Fibroblast of mammary gland (primary cell): ENCODE data around the gene SPDYE6.

Source experiments
- DNase-seq: peaks from one replicate; pipeline ENCODE4 v3.0.0-alpha.2; 2010; ENCODE audit warnings: low read depth
- H3K4me3 ChIP-seq: 2 replicates; pipeline ENCODE4 v1.5.1; 2011; ENCODE audit warnings: low read depth, mild to moderate bottlenecking, low read length, moderate library complexity; ENCODE audit not compliant: control insufficient read depth
- TF ChIP-seq, protein P1 (sequence below): conservative IDR thresholded peaks from 2 replicates; pipeline ENCODE4 v1.5.1; 2011; ENCODE audit warnings: low read depth, low read length, inconsistent platforms; ENCODE audit not compliant: control insufficient read depth, insufficient read depth

The SPDYE6 gene

DNA sequence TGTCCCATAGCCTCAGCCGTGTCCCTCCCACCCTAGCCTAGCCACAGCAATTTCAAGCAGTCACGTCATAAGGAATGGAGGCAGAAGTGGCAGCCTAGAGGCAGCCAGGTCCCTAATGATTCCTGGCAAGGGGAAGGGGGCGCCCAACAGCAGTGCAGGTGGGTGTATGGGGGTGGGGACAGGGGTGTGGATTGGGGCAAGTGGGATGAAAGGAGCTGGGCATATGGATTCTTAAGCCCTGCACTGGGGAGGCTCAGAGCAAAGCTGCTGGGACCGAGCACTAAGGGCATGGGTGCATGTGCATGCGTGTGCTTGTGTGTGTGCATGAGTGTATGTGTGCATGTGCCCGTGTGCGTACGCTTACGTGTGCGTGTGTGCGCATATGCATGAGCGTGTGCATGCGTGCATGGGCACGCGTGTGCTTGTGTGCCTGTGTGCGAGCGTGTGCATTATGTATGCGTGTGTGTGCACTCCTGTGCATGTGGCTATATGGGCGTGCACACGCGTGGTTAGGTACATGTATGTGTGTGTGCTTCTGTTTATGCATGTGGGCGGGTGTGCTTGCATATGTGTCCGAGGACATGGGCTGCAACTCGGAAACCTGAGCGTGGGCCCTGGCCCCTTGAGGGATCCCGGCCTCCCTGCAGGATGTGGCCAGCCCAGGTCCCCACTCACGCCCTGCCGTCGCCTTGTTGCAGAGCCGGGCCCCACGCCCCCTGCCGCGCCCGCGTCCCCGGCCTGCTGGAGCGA is 35.5 kb downstream of the SPDYE6 start:
- TF ChIP-seq, protein P1, sequence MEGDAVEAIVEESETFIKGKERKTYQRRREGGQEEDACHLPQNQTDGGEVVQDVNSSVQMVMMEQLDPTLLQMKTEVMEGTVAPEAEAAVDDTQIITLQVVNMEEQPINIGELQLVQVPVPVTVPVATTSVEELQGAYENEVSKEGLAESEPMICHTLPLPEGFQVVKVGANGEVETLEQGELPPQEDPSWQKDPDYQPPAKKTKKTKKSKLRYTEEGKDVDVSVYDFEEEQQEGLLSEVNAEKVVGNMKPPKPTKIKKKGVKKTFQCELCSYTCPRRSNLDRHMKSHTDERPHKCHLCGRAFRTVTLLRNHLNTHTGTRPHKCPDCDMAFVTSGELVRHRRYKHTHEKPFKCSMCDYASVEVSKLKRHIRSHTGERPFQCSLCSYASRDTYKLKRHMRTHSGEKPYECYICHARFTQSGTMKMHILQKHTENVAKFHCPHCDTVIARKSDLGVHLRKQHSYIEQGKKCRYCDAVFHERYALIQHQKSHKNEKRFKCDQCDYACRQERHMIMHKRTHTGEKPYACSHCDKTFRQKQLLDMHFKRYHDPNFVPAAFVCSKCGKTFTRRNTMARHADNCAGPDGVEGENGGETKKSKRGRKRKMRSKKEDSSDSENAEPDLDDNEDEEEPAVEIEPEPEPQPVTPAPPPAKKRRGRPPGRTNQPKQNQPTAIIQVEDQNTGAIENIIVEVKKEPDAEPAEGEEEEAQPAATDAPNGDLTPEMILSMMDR, result no peak
- no peak overlapping the region for H3K4me3 ChIP-seq
- DNase-seq, result no peak

DNA sequence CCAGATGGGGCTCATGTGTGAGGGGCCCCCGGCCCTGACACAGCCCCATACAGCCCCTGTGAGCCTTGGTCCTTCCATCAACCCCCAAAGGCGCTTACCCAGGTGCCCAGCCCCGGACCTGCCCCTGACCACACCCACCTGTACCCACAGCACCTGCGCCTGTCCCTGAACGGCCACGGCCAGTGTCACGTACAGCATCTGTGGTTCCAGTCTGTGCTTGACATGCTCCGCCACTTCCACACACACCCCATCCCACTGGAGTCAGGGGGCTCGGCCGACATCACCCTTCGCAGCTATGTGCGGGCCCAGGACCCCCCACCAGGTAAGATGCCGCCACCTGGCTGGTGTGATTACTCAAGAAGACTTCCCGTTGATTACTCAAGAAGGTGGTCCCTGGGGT is 36.1 kb downstream of the SPDYE6 start:
- TF ChIP-seq, protein P1, result no peak
- no peak for DNase-seq
- no peak overlapping the region for H3K4me3 ChIP-seq

DNA sequence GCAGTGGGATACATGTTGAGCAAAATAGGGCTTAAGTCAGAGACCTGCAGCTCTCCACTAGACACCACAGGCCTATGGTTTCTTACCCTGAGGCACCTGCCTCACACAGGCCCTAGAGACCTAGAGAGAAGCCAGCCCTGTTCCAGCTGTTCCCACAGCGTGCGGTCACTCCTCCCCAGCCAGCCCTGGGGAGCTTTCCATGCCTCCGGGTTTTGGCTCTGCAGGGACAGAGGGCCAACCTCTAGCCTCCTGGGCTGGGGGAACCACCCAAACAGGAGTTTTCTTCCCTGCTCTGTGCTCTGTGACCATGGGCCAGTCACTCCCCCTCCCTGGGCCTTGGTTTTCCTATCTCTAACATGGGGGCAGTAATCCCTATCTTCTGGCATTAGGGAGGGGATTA is 36.6 kb downstream of the SPDYE6 start:
- no peak for DNase-seq
- no peak overlapping the region for H3K4me3 ChIP-seq
- TF ChIP-seq, protein P1, result no peak

DNA sequence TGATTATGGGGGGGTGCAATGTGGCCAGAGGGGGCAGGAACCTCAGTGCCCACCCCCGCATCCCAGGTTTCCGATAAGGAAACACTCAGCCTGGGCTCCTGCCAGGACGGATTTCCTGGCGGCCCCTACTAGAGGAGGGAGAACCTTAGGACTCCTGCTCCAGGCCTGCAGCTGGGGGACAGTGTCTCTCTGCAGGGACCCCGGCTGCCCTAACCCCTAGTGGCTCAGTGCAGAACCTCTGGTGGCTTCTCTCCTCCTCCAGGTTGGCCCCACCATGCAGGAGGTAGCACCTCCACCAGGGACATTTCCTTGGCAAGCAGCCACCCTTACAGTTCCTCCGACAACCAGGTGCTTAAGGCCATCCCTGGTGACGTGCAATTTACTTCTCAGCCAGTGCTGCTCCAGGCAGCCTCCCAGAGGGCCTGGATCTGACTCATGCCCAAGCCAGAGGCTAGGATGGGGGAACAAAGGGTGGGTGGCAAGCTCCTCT is 37.7 kb downstream of the SPDYE6 start:
- peak; percentile 10 for DNase-seq
- TF ChIP-seq, protein P1, result no peak
- H3K4me3 ChIP-seq, result no peak overlapping the region

DNA sequence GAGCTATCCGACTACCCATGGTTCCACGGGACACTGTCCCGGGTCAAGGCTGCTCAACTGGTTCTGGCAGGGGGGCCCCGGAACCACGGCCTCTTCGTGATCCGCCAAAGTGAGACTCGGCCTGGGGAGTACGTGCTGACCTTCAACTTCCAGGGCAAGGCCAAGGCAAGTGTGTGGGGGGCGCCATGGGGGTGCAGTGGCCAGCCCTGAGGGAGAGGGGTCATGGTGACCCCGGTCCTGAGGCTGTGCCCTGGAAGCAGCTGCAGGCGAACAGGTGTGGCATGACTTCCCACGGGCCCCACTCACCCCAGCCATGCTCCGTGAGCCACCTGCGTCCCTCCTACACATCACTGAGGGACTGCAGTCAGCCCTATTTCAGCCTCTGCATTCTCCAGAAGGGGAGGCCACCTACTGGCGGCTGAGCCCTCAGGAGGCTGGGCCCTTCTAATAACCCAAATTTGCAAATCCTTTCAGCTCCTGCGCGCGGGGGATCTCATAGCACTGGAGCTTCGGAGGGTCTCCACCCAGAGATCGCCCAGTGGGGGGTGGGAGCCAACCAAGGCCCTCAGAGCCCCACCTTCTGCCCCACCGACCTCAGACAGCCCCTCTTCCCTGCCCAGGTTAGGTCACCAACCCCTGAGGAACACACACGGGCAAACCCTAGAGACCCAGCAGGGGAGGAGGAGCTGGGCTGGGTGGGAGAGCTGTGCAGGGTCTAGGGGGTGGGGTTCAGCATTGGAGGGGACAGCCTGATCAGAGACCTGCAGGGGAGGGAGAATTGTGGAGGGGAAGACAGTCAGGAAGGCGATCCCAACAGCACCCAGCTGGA is 38.8 kb downstream of the SPDYE6 start:
- no peak overlapping the region for H3K4me3 ChIP-seq
- TF ChIP-seq, protein P1, result no peak
- DNase-seq, result no peak

DNA sequence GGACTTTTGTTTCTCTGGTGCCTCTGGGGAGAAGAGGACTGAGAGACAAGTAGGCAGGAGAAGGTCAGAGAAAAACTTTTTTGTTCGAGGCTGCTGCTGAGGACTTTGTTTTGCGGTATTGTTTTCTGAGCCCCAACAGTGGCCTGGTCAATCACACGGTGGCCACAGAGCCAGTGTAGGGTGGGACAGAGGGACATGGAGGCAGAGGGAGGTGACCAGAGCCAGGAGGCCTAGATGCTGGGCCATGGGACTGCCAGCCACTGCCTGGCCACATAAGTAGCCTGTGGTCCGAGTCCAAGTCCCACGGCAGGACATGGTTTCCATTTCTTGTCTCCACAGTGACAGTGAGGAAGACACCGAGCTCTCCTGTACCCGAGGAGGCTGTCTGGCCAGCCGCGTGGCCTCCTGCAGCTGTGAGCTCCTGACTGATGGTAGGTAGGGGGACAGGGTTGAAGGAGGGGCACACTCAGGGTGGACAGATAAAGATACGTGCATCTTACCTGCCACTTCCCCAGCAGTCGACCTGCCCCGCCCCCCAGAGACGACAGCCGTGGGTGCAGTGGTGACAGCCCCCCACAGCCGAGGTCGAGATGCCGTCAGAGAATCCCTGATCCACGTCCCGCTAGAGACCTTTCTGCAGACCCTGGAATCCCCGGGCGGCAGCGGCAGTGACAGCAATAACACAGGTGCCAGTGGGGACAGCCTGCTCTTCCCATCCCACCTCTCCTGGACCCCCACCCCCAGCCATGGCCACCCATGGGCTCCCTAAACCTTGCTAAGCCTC is 42.1 kb downstream of the SPDYE6 start:
- no peak for DNase-seq
- TF ChIP-seq, protein P1, result no peak
- H3K4me3 ChIP-seq, result no peak overlapping the region
